GM12891 (cell line): ENCODE data around the gene SLC26A9.

Experiments used
- POLR2AphosphoS5 ChIP-seq: IDR thresholded peaks from 2 replicates; pipeline ENCODE4 v1.6.1; 2011; ENCODE audit warnings: low read depth, low read length, control low read depth
- SPI1 ChIP-seq: IDR thresholded peaks from 2 replicates; pipeline ENCODE4 v1.6.1; 2011; ENCODE audit warnings: low read depth, low read length, control low read depth

GRCh38 chr1:205883792-205884191, 59.5 kb downstream of the SLC26A9 start:
- TF ChIP-seq SPI1, result no peak
- no peak for TF ChIP-seq POLR2AphosphoS5
